HepG2 (cell line): ENCODE data around the gene TTC23L. TPM values are rescaled to one million over a fixed set of nuclear protein-coding genes. Genes with fewer than 3 reads are reported as not detected.

ENCODE experiments used
- ATAC-seq: fragments of 200-7000 bp; cut with Tn5 transposase; 3 replicates; pipeline ENCODE4 v1.9.1; 2020; ENCODE audit warnings: mild to moderate bottlenecking, moderate library complexity
- BruUV-seq: library from RNA; stranded (reverse); fragments of 400-500 nt; replicated peaks from 2 replicates; lab custom pipeline; 2021; lab: Mats Ljungman, UMichigan
- CTCF ChIA-PET: fragments of 300-600 bp; formaldehyde crosslinking; extraction: SDS; loops from one replicate; lab custom pipeline; 2021; ENCODE audit warnings: low total read pairs, inconsistent platforms, low intra/inter-chr PET ratio; lab: Yijun Ruan, JAX
- POLR2A ChIA-PET: fragments of 350-600 bp; sonication (Branson Sonifier 250); formaldehyde crosslinking; loops from one replicate; lab custom pipeline; 2020; ENCODE audit warnings: antibody characterized with exemption, inconsistent platforms; lab: Yijun Ruan, JAX
- DNase-seq: peaks from one replicate; pipeline ENCODE4 v3.0.0-alpha.2; 2015; ENCODE audit warnings: low spot score
- FAIRE-seq: peaks from 3 replicates; lab custom pipeline; 2011; peaks lifted over from hg19 to GRCh38; lab: Jason Lieb, UNC
- H2AFZ ChIP-seq: one replicate; pipeline ENCODE4 v1.6.1; 2011; ENCODE audit warnings: low read length, inconsistent platforms
- H3K27ac ChIP-seq: fragments of 300-600 bp; 3 replicates; pipeline ENCODE4 v1.8.0; 2011; ENCODE audit warnings: mixed run types, mild to moderate bottlenecking, mixed read lengths, low read length, inconsistent platforms; ENCODE audit not compliant: insufficient read depth; ENCODE audit errors: extremely low read length
- H3K27me3 ChIP-seq, 2 experiments: fragments of 200-600 bp in 1 of 2; 2 replicates in 1 of 2; 3 replicates in 1 of 2; pipeline versions ENCODE4 v1.6.0 to v1.8.0; 2011; ENCODE audit warnings: low read length in 2 of 2, mild to moderate bottlenecking in 2 of 2, moderate library complexity in 2 of 2, inconsistent platforms in 1 of 2; ENCODE audit not compliant: insufficient read depth in 2 of 2, control insufficient read depth in 1 of 2
- H3K36me3 ChIP-seq, 2 experiments: fragments of 200-600 bp in 1 of 2; replicated peaks in 1 of 2; 2 replicates in 1 of 2; 3 replicates in 1 of 2; pipeline versions ENCODE4 v1.5.1 to v1.8.0; 2011; ENCODE audit warnings: low read length in 2 of 2, inconsistent platforms in 1 of 2; ENCODE audit not compliant: insufficient read depth in 2 of 2, control insufficient read depth in 1 of 2
- H3K4me1 ChIP-seq: 2 replicates; pipeline ENCODE4 v1.5.1; 2012; ENCODE audit warnings: low read length, inconsistent platforms; ENCODE audit not compliant: insufficient read depth
- H3K4me2 ChIP-seq: 2 replicates; pipeline ENCODE4 v1.6.0; 2011; ENCODE audit warnings: low read depth, low read length, inconsistent platforms
- H3K4me3 ChIP-seq, 3 experiments: fragments of 200-600 bp in 1 of 3; sonication (generic), shearing (Covaris generic) in 1 of 3; replicated peaks in 1 of 3; 2 replicates each; pipeline ENCODE4 v1.5.1; 2011 to 2016; ENCODE audit warnings: low read length in 3 of 3, inconsistent platforms in 2 of 3, low read depth in 2 of 3, mild to moderate bottlenecking in 2 of 3, control low read depth in 1 of 3, mixed read lengths in 1 of 3; ENCODE audit not compliant: insufficient read depth in 1 of 3
- H3K79me2 ChIP-seq: one replicate; pipeline ENCODE4 v1.6.1; 2011; ENCODE audit warnings: low read length, inconsistent platforms; ENCODE audit not compliant: insufficient read depth
- H3K9ac ChIP-seq: 2 replicates; pipeline ENCODE4 v1.6.0; 2011; ENCODE audit warnings: mild to moderate bottlenecking, low read depth, low read length, inconsistent platforms; ENCODE audit not compliant: insufficient read depth
- H3K9me3 ChIP-seq: 2 replicates; pipeline ENCODE4 v1.5.1; 2012; ENCODE audit warnings: mild to moderate bottlenecking, low read length
- H4K20me1 ChIP-seq: 2 replicates; pipeline ENCODE4 v1.6.0; 2011; ENCODE audit warnings: inconsistent platforms, mild to moderate bottlenecking, low read length, moderate library complexity; ENCODE audit not compliant: insufficient read depth
- ARID2 ChIP-seq: sonication (generic); formaldehyde crosslinking; IDR thresholded peaks from 2 replicates; pipeline ENCODE4 v1.8.1; 2022; ENCODE audit warnings: mild to moderate bottlenecking, missing genetic modification reagents, borderline replicate concordance
- CENPX ChIP-seq: sonication (generic); formaldehyde crosslinking; IDR thresholded peaks from 2 replicates; pipeline ENCODE4 v1.9.0; 2021; ENCODE audit warnings: mild to moderate bottlenecking, missing genetic modification reagents, moderate library complexity
- FOXM1 ChIP-seq: sonication (generic); formaldehyde crosslinking; IDR thresholded peaks from 2 replicates; pipeline ENCODE4 v1.5.0; 2020; ENCODE audit warnings: missing genetic modification reagents
- MTA1 ChIP-seq: sonication (generic); formaldehyde crosslinking; IDR thresholded peaks from 2 replicates; pipeline ENCODE4 v1.4.0; 2020; ENCODE audit warnings: missing genetic modification reagents, mild to moderate bottlenecking, borderline replicate concordance
- SAFB2 ChIP-seq: sonication (generic); formaldehyde crosslinking; IDR thresholded peaks from 2 replicates; pipeline ENCODE4 v1.5.1; 2020; ENCODE audit warnings: missing genetic modification reagents, low read depth, mild to moderate bottlenecking, borderline replicate concordance
- SIX4 ChIP-seq: sonication (generic); formaldehyde crosslinking; IDR thresholded peaks from 2 replicates; pipeline ENCODE4 v1.4.0; 2020; ENCODE audit warnings: missing genetic modification reagents
- SNAPC4 ChIP-seq: sonication (generic); formaldehyde crosslinking; IDR thresholded peaks from 2 replicates; pipeline ENCODE4 v1.4.0; 2020; ENCODE audit warnings: mild to moderate bottlenecking, missing genetic modification reagents
- TFDP2 ChIP-seq: sonication (generic); formaldehyde crosslinking; IDR thresholded peaks from 2 replicates; pipeline ENCODE4 v1.4.0; 2020; ENCODE audit warnings: missing genetic modification reagents
- ZBTB26 ChIP-seq: IDR thresholded peaks from 2 replicates; pipeline ENCODE4 v1.6.1; 2016; ENCODE audit warnings: missing compliant biosample characterization, missing genetic modification reagents, borderline replicate concordance
- ZNF329 ChIP-seq: sonication (generic); formaldehyde crosslinking; IDR thresholded peaks from 2 replicates; pipeline ENCODE4 v1.9.0; 2021; ENCODE audit warnings: low read depth, mild to moderate bottlenecking, missing genetic modification reagents
- ZNF841 ChIP-seq: sonication (generic); formaldehyde crosslinking; IDR thresholded peaks from 2 replicates; pipeline ENCODE4 v1.8.1; 2023; ENCODE audit warnings: missing genetic modification reagents, borderline replicate concordance
- WGBS: methylation state at CpG from one replicate; pipeline ENCODE4 v1.1.6; 2017; ENCODE audit warnings: low lambda C conversion rate; 5-methylcytosine and 5-hydroxymethylcytosine counted together
- in situ Hi-C: cut with HindIII; loops from 2 replicates; pipeline ENCODE4 v1.10.0; 2017; ENCODE audit warnings: low pct_unique_long_range_greater_than_20kb; ENCODE audit not compliant: extremely low pct_ligation_motif_present
- intact Hi-C: fragments of 100-400 bp; cut with micrococcal nuclease; formaldehyde crosslinking; loops from one replicate; pipeline ENCODE4 v1.10.0; 2022; ENCODE audit not compliant: unreplicated experiment
- polyA plus RNA-seq, 8 experiments: library from polyadenylated mRNA; depleted of rRNA in 3 of 8; stranded (reverse) in 7 of 8; unstranded in 1 of 8; fragments of >200 nt; fragmentation: Illumina TruSeq in 4 of 8; extraction: Trizol in 4 of 8; gene quantifications; 2 replicates each; pipeline versions ENCODE4 v1.2.1 to v1.2.3, GENCODE V29; 2011 to 2016; ENCODE audit warnings: low read depth in 4 of 8, missing spikeins in 1 of 8, mixed read lengths in 1 of 8; ENCODE audit not compliant: insufficient read depth in 1 of 8
- total RNA-seq, 5 experiments: library from RNA; depleted of rRNA; stranded (reverse); fragments of >200 nt; fragmentation: Illumina TruSeq; extraction: Trizol; gene quantifications; 2 replicates each; pipeline ENCODE4 v1.2.3, GENCODE V29; 2016; ENCODE audit warnings: low read depth in 1 of 5

TTC23L gene
- total and polyA plus RNA-seq, 2 of the 13 experiments (the other 11 are each of a cell fraction or from before 2014, with no cell fraction given) = 0.37 to 1.4 TPM

GRCh38 chr5:34891981-34892380 is 53.0 kb downstream of the TTC23L start:
- FAIRE-seq (no peak), DNase-seq (no peak), ATAC-seq (no peak)
- H2AFZ ChIP-seq = no peak overlapping the region
- ChIA-PET CTCF (interaction anchor here (1.2 kb wide), 1 partner anchor 368 kb away, joined by 3 read pairs; no protein-coding TSS in a partner anchor), POLR2A (interaction anchor here (1.4 kb wide), 1 partner anchor 53 kb away, joined by 3 read pairs; the partner anchor contains the start of gene TTC23L)
- no peaks in the 10 kb centered on the region for H3K79me2 ChIP-seq
- no peaks in the 10 kb centered on the region for H4K20me1 ChIP-seq
- intact Hi-C loops = no loop called here
- H3K36me3 ChIP-seq = no peaks in the 10 kb centered on the region
- H3K4me2 ChIP-seq = no peak overlapping the region
- H3K9ac ChIP-seq = no peak overlapping the region
- H3K9me3 ChIP-seq = no peaks in the 10 kb centered on the region
- H3K4me1 ChIP-seq = peaks cover 58% of the 10 kb centered on the region
- in situ Hi-C loops = no loop called here
- H3K4me3 ChIP-seq = no peak overlapping the region
- H3K27me3 ChIP-seq = no peaks in the 10 kb centered on the region
- no TSS peak for BruUV-seq
- 95% methylated on average over 5 of the region's 5 CpGs for WGBS
- H3K27ac ChIP-seq = no peak overlapping the region
- TF ChIP-seq FOXM1 (CRISPR knock-in tag) (no peak), MTA1 (CRISPR knock-in tag) (no peak), SNAPC4 (no peak), CENPX (no peak), SAFB2 (CRISPR knock-in tag) (no peak), ZNF329 (CRISPR knock-in tag) (no peak), TFDP2 (CRISPR knock-in tag) (no peak), ARID2 (CRISPR knock-in tag) (no peak), SIX4 (CRISPR knock-in tag) (no peak), ZNF841 (CRISPR knock-in tag) (no peak), ZBTB26 (CRISPR knock-in tag) (no peak)
